ENCODE data around the gene HLTF.

DNA sequence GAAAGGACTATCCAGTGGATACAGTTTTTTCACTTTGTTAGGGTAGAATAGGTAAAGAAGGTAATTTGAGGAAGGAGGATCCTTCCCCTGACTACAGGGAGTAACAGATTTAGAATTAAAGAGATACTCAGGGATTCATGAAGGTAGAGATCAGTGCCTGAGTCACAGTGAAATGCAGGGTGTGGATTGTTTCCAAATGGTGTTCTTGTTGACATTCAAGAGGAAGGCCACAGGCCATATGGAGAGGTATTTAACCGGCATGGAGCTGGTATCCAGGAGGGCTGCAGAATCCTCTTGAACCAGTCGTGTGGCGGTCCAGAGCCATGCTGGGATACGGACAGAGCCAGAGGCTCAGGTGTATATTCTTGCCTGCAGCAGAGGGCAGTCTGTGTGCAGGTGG lies 66.8 kb downstream of the HLTF start:
- TF ChIP-seq POLR2A (IDR thresholded peaks at IDR 0.05; ENCODE audit: low read length) (no peak), GATA1 (IDR thresholded peaks at IDR 0.05; ENCODE audit: low read depth, low read length) (no peak)

All from erythroblast (primary cell).